DND-41 (cell line): ENCODE measurements around the gene DDIT4.

Experiments used
- CTCF ChIP-seq: IDR thresholded peaks from 2 replicates; pipeline ENCODE4 v1.5.1; 2012; ENCODE audit warnings: borderline replicate concordance, low read length, moderate library complexity, mild to moderate bottlenecking; ENCODE audit not compliant: poor library complexity, severe bottlenecking; ENCODE audit errors: extremely low read depth
- EZH2 ChIP-seq: IDR thresholded peaks from 3 replicates; pipeline ENCODE4 v1.6.1; 2012; ENCODE audit warnings: borderline replicate concordance, low read depth, mild to moderate bottlenecking, moderate library complexity, low read length, inconsistent platforms; ENCODE audit not compliant: severe bottlenecking

GRCh38 chr10:72319416-72320254 lies 45.9 kb downstream of the DDIT4 start:
- TF ChIP-seq CTCF: no peak
- TF ChIP-seq EZH2: no peak
